Measurements from ENCODE around the gene MUC6.

MUC6 gene

GRCh38 chr11:1022411-1022810 is 14.1 kb downstream of the MUC6 start:
- DNase-seq (ENCODE audit: low spot score) (no peak), ATAC-seq (ENCODE audit: low read depth) (no peak)
- no peak for TF ChIP-seq CTCF (IDR thresholded peaks at IDR 0.05; ENCODE audit: poor library complexity, severe bottlenecking)
- Histone ChIP-seq H3K36me3 (ENCODE audit: low read depth) (no peaks in the 10 kb centered on the region), H3K27me3 (ENCODE audit: insufficient read depth, poor library complexity, severe bottlenecking) (no peaks in the 10 kb centered on the region), H3K4me3 (ENCODE audit: severe bottlenecking) (no peak overlapping the region), H3K4me1 (ENCODE audit: insufficient read depth, poor library complexity, severe bottlenecking) (no peaks in the 10 kb centered on the region), H3K27ac (ENCODE audit: poor library complexity, severe bottlenecking) (no peak overlapping the region), H3K9me3 (ENCODE audit: severe bottlenecking) (no peaks in the 10 kb centered on the region)

GRCh38 chr11:1020211-1020905 is 16.2 kb downstream of the MUC6 start:
- no peaks in the 10 kb centered on the region for H3K4me1 ChIP-seq (ENCODE audit: insufficient read depth, poor library complexity, severe bottlenecking)
- ATAC-seq (ENCODE audit: low read depth): no peak
- no peaks in the 10 kb centered on the region for H3K9me3 ChIP-seq (ENCODE audit: severe bottlenecking)
- no peak overlapping the region for H3K27ac ChIP-seq (ENCODE audit: poor library complexity, severe bottlenecking)
- H3K27me3 ChIP-seq (ENCODE audit: insufficient read depth, poor library complexity, severe bottlenecking): no peaks in the 10 kb centered on the region
- no peaks in the 10 kb centered on the region for H3K36me3 ChIP-seq (ENCODE audit: low read depth)
- no peak for DNase-seq (ENCODE audit: low spot score)
- H3K4me3 ChIP-seq (ENCODE audit: severe bottlenecking): no peak overlapping the region
- TF ChIP-seq CTCF (IDR thresholded peaks at IDR 0.05; ENCODE audit: poor library complexity, severe bottlenecking): no peak

GRCh38 chr11:1019321-1019910 is 17.1 kb downstream of the MUC6 start:
- no peaks in the 10 kb centered on the region for H3K36me3 ChIP-seq (ENCODE audit: low read depth)
- no peak overlapping the region for H3K27ac ChIP-seq (ENCODE audit: poor library complexity, severe bottlenecking)

GRCh38 chr11:1018091-1018490 is 18.4 kb downstream of the MUC6 start:
- no peaks in the 10 kb centered on the region for H3K4me1 ChIP-seq (ENCODE audit: insufficient read depth, poor library complexity, severe bottlenecking)
- no peak overlapping the region for H3K4me3 ChIP-seq (ENCODE audit: severe bottlenecking)
- H3K27me3 ChIP-seq (ENCODE audit: insufficient read depth, poor library complexity, severe bottlenecking): no peaks in the 10 kb centered on the region
- H3K36me3 ChIP-seq (ENCODE audit: low read depth): no peaks in the 10 kb centered on the region
- no peaks in the 10 kb centered on the region for H3K9me3 ChIP-seq (ENCODE audit: severe bottlenecking)
- DNase-seq (ENCODE audit: low spot score) (no peak), ATAC-seq (ENCODE audit: low read depth) (no peak)
- no peak for TF ChIP-seq CTCF (IDR thresholded peaks at IDR 0.05; ENCODE audit: poor library complexity, severe bottlenecking)
- no peak overlapping the region for H3K27ac ChIP-seq (ENCODE audit: poor library complexity, severe bottlenecking)

More at GRCh38 chr11:1019321-1019910, 17.1 kb downstream of the MUC6 start:
- no peaks in the 10 kb centered on the region for H3K4me1 ChIP-seq (ENCODE audit: insufficient read depth, poor library complexity, severe bottlenecking)
- no peak for DNase-seq (ENCODE audit: low spot score)
- no peaks in the 10 kb centered on the region for H3K9me3 ChIP-seq (ENCODE audit: severe bottlenecking)
- no peak for TF ChIP-seq CTCF (IDR thresholded peaks at IDR 0.05; ENCODE audit: poor library complexity, severe bottlenecking)
- H3K4me3 ChIP-seq (ENCODE audit: severe bottlenecking): no peak overlapping the region
- ATAC-seq (ENCODE audit: low read depth): no peak
- H3K27me3 ChIP-seq (ENCODE audit: insufficient read depth, poor library complexity, severe bottlenecking): no peaks in the 10 kb centered on the region

Data from RWPE2 (cell line).